Naive B cell (primary cell): Measurements from ENCODE around the gene PFKFB3. TPM values are rescaled to one million over a fixed set of nuclear protein-coding genes. Genes with fewer than 3 reads are reported as not detected.
"Not testable (repeated sequence)": the region's sequence is repeated elsewhere in the genome, so short reads cannot be mapped to it uniquely, and the experiment has no call there.

Experiments used
- ATAC-seq, 2 donors: fragments of 150-1000 bp; cut with Tn5 transposase; 2 replicates each; pipeline ENCODE4 v1.10.0; 2021; ENCODE audit warnings: low read depth in 2 of 2, mild to moderate bottlenecking in 2 of 2, moderate library complexity in 2 of 2
- DNase-seq: peaks from one replicate; pipeline ENCODE4 v3.0.0; 2022
- H3K27ac Mint-ChIP-seq, 6 donors: one replicate each; pipeline ENCODE4 v1.8.0; 2020 to 2022; ENCODE audit warnings: mild to moderate bottlenecking in 6 of 6, mixed read lengths in 6 of 6, moderate library complexity in 5 of 6, inconsistent platforms in 2 of 6
- H3K27me3 Mint-ChIP-seq, 3 donors: one replicate each; pipeline ENCODE4 v1.8.0; 2021 to 2022; ENCODE audit warnings: mixed read lengths in 3 of 3, mild to moderate bottlenecking in 1 of 3
- H3K36me3 Mint-ChIP-seq, 2 donors: one replicate each; pipeline ENCODE4 v1.8.0; 2020 to 2022; ENCODE audit warnings: mixed read lengths in 2 of 2, inconsistent platforms in 1 of 2, mild to moderate bottlenecking in 1 of 2
- H3K4me1 Mint-ChIP-seq, 3 donors: one replicate each; pipeline ENCODE4 v1.8.0; 2020 to 2022; ENCODE audit warnings: mixed read lengths in 3 of 3, inconsistent platforms in 1 of 3, mild to moderate bottlenecking in 1 of 3, moderate library complexity in 1 of 3
- H3K4me3 Mint-ChIP-seq, 8 donors: one replicate each; pipeline ENCODE4 v1.8.0; 2020 to 2022; ENCODE audit warnings: mild to moderate bottlenecking in 8 of 8, mixed read lengths in 8 of 8, moderate library complexity in 8 of 8, inconsistent platforms in 2 of 8
- H3K9me3 Mint-ChIP-seq, 7 donors: one replicate each; pipeline ENCODE4 v1.8.0; 2020 to 2022; ENCODE audit warnings: mixed read lengths in 7 of 7, mild to moderate bottlenecking in 5 of 7, inconsistent platforms in 2 of 7, moderate library complexity in 1 of 7
- polyA plus RNA-seq, 6 donors: library from polyadenylated mRNA; unstranded; fragments of 300-500 nt; fragmentation: Illumina TruSeq; gene quantifications; one replicate each; pipeline ENCODE4 v1.2.3, GENCODE V29; 2021; ENCODE audit warnings: low read depth in 6 of 6

The PFKFB3 gene
- polyA plus RNA-seq, 6 donors from 2014 or later: 2.4 to 8.8 (median 3.3) TPM

DNA sequence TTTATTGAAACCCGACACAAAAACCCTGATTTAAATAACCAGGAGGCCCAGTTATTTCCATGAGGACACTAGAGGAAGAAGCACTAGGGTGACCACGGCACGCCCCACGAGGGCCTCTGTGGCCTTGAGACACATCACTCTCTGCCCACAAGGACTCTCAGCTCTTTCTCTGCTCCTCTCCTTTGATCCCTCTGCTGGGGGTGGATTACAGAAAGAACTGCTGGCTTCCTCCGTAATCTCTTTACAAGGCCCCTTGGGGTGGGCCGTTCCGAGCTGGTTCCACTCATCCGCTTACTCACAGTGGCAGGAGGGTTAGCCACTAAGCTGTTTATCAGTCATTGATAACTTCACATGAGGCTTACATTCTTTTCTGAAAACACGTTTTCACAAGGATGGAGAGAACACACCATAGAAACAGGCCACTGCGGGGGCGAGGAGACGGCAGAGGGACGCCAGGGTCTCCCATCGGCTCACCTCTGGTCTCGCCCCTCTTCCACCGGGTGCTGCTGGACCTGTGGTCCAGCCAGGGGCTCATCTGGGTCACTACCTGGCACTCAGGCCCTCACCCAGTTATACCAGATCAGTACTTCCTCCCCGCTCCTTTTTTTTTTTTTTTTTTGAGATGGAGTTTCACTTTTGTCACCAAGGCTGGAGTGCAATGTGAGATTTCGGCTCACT, 17.6 kb upstream of the PFKFB3 start:
- peaks cover 0 to 4% (median 0%) of the 10 kb centered on the region in 7 donors for H3K9me3 Mint-ChIP-seq
- H3K27ac Mint-ChIP-seq: peak overlapping the region in 1 of 6 donors; percentile 20
- ATAC-seq (no peak), DNase-seq (no peak)
- H3K4me3 Mint-ChIP-seq: no peak overlapping the region
- H3K4me1 Mint-ChIP-seq: peaks cover 0 to 8% (median 7%) of the 10 kb centered on the region in 3 donors
- no peaks in the 10 kb centered on the region for H3K27me3 Mint-ChIP-seq
- no peaks in the 10 kb centered on the region for H3K36me3 Mint-ChIP-seq

DNA sequence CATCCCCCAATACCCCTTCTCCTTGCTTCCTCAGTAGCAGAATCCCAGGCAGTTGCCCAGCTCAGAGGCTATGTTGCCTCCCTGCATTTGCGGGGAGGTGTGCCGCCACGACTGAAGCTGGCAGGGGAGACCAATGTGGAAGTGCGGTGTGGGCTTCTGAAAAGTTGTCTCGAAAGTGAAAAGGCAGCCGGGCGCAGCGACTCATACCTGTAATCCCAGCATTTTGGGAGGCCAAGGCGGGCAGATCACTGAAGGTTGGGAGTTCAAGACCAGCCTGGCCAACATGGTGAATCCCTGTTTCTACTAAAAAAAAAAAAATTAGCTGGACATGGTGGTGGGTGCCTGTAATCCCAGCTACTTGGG, 15.9 kb upstream of the PFKFB3 start:
- DNase-seq (no peak), ATAC-seq (no peak)
- Mint-ChIP-seq H3K27me3 (no peaks in the 10 kb centered on the region), H3K4me3 (no peak overlapping the region), H3K4me1 (peaks cover 3 to 8% (median 6%) of the 10 kb centered on the region in 3 donors), H3K36me3 (no peaks in the 10 kb centered on the region), H3K9me3 (no peaks in the 10 kb centered on the region), H3K27ac (no peak overlapping the region)

DNA sequence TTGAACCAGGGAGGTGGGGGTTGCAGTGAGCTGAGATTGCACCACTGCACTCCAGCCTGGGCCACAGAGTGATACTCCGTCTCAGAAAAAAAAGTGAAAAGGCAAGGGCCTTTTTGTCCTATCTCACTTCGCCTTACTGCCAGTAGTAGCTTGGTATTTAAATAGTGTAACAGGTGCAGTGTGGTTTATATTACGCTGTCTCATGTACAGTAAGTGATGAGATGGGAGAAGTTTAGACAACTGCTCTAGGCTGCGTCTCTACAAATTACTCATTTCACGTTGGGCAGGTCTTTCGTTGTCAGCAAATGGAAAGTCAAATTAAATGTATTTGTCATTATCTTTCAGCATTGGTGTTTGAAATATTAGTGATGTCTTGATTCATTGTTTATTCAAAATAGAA, 15.5 kb upstream of the PFKFB3 start:
- no peaks in the 10 kb centered on the region for H3K27me3 Mint-ChIP-seq
- H3K4me3 Mint-ChIP-seq: no peak overlapping the region
- peaks cover 7 to 12% (median 10%) of the 10 kb centered on the region in 3 donors for H3K4me1 Mint-ChIP-seq
- DNase-seq (no peak), ATAC-seq (no peak)
- H3K27ac Mint-ChIP-seq: no peak overlapping the region
- no peaks in the 10 kb centered on the region for H3K36me3 Mint-ChIP-seq
- no peaks in the 10 kb centered on the region for H3K9me3 Mint-ChIP-seq

DNA sequence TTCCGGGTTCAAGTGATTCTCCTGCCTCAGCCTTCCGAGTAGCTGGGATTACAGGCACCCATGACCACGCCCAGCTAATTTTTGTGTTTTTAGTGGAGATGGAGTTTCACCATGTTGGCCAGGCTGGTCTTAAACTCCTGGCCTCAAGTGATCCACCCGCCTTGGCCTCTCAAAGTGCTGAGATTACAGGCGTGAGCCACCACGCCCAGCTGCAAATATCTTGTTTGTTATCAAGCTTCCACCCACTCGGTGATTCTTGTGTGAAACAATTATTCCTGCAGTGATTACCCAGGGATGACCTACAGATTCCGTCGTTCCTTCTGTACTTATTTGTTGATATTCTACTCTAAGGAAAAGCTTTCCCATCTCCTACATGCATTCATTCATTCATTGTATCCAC, 12.7 kb upstream of the PFKFB3 start:
- H3K27me3 Mint-ChIP-seq, H3K36me3 Mint-ChIP-seq, H3K4me3 Mint-ChIP-seq, H3K9me3 Mint-ChIP-seq, DNase-seq, ATAC-seq: not testable (repeated sequence)
- peaks cover 14 to 19% (median 15%) of the 10 kb centered on the region in 3 donors for H3K4me1 Mint-ChIP-seq
- H3K27ac Mint-ChIP-seq: peak overlapping the region in 2 of 6 donors; percentile 61 to 73

DNA sequence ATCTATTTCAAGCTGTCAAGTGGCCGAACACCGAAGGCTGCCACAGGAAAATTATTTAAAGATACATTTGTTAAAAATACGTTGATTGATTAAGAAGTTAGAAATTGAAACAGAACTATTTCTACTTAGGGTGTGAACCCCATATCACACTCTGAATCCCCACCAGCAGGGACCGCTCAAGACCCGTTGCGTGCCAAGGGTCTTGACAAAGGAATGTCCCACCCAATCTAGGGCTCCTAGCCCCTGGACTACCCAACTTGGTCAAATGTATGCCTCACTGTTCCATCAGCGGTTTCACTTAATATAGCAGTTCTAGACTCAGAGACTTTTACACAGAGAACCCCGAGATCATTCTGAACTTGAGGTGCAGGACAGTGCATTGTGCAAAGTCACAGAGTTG, 11.6 kb upstream of the PFKFB3 start:
- no peak overlapping the region for H3K4me3 Mint-ChIP-seq
- no peak overlapping the region for H3K27ac Mint-ChIP-seq
- H3K4me1 Mint-ChIP-seq: peaks cover 14 to 25% (median 15%) of the 10 kb centered on the region in 3 donors
- no peaks in the 10 kb centered on the region for H3K36me3 Mint-ChIP-seq
- no peak for ATAC-seq
- no peak for DNase-seq
- no peaks in the 10 kb centered on the region for H3K27me3 Mint-ChIP-seq
- H3K9me3 Mint-ChIP-seq: no peaks in the 10 kb centered on the region

DNA sequence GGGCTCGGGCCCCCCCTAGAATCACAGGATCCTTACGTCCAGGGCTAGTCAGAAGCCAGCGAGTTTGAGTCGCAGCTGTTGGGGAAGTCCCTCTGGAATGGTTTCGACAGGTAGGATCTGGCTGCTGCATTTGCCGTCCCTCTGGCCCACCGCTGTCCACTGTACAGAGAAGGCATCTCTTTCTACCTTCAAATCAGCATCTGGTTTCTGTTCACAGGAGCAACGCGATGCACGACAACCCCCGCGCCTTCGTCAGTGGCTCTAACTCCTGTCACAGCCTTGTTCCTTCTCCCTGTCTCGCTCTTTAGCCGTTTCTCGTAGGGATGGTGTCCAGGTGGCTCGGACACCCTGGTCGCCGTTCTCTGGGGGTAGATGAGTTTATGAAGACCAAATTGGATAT, 11.2 kb upstream of the PFKFB3 start:
- Mint-ChIP-seq H3K4me1 (peaks cover 14 to 25% (median 15%) of the 10 kb centered on the region in 3 donors), H3K27ac (no peak overlapping the region), H3K4me3 (no peak overlapping the region), H3K36me3 (no peaks in the 10 kb centered on the region), H3K27me3 (no peaks in the 10 kb centered on the region), H3K9me3 (no peaks in the 10 kb centered on the region)
- no peak for ATAC-seq
- DNase-seq: no peak

DNA sequence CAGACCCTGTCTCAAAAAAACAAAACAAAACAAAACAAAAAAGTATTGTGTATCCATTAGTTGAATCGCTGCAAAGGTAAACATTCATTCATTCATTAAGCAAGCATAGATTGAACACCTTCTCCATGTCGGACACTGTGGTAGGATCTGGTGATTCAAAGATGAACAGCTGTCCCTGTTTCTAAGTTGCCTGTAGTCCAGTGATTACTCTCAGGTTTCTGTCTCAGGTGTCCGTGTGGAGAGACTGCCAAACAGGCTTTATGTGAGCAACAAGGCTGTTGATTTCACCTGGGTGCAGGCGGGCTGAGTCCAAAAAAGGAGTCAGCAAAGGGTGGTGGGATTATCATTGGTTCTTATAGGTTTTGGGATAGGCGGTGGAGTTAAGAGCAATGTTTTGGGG, 9.4 kb upstream of the PFKFB3 start:
- not testable (repeated sequence) for DNase-seq, H3K9me3 Mint-ChIP-seq, H3K27me3 Mint-ChIP-seq, ATAC-seq, H3K36me3 Mint-ChIP-seq, H3K4me3 Mint-ChIP-seq
- H3K4me1 Mint-ChIP-seq: peaks cover 14 to 25% (median 15%) of the 10 kb centered on the region in 3 donors
- H3K27ac Mint-ChIP-seq: peak overlapping the region in 2 of 6 donors; percentile 23 to 41

DNA sequence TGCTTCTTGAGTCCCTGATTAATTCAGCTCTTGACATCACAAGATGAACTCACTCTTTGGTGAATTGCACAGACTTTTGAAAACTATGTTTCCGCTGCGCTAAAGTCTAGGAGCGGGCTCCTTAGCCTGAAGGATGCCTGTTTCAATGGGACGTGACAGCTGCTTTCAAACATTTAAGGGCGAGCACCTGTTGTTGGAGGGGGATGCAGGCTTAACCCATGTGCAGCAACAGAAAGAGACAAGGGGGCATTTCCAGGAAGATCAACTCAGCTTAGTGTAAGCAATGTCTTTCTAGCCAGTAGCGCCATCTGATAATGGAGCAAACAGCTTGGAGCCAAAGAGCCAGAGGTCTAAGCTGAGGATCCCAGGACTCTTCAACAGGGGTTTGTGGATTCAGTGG, 8.4 kb upstream of the PFKFB3 start:
- ATAC-seq: no peak
- Mint-ChIP-seq H3K27me3 (no peaks in the 10 kb centered on the region), H3K4me1 (peaks cover 14 to 25% (median 15%) of the 10 kb centered on the region in 3 donors), H3K9me3 (no peaks in the 10 kb centered on the region), H3K27ac (no peak overlapping the region), H3K4me3 (no peak overlapping the region), H3K36me3 (no peaks in the 10 kb centered on the region)
- DNase-seq: no peak

DNA sequence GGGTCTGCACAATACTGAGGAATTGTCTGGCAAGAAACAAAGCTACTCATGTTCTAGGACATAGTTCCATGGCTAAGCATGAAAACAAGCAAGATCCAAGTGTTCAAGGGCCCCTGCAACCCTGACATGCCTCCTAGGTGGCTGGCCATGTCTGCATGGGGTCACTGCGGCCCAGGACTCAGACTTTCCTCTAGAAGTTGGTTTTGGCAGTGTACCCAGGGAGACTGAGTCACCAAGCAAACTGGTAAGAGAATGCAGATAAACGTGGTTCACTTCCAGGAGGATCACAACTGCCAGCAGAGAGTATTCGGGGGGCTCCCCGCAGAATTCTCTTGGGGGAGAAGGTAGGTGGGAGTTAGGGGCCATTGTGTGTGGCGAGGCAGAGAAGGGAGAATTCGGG, 7.4 kb upstream of the PFKFB3 start:
- no peaks in the 10 kb centered on the region for H3K36me3 Mint-ChIP-seq
- no peak overlapping the region for H3K27ac Mint-ChIP-seq

DNA sequence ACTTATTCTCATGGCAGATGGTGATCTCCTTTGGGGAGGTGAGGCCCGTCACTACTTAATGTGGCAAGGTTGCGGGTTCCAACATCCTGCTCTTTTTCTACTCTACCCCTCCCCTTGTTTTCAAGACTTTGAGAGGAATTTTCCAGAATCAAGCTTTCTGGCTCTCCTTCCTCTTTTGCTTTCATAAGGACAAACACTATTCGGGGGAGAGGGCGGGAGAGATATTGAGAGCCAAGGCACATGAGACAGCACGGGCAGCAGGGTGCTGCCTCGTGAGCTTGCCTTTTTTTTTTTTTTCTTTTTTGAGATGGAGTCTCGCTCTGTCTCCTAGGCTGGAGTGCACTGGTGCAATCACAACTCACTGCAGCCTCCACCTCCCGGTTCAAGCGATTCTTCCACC, 6.9 kb upstream of the PFKFB3 start:
- peaks cover 19 to 25% (median 20%) of the 10 kb centered on the region in 3 donors for H3K4me1 Mint-ChIP-seq
- H3K4me3 Mint-ChIP-seq: no peak overlapping the region
- H3K27ac Mint-ChIP-seq: no peak overlapping the region
- DNase-seq (no peak), ATAC-seq (no peak)
- no peaks in the 10 kb centered on the region for H3K9me3 Mint-ChIP-seq
- H3K27me3 Mint-ChIP-seq: no peaks in the 10 kb centered on the region
- H3K36me3 Mint-ChIP-seq: no peaks in the 10 kb centered on the region

More for the DNA sequence above, 7.4 kb upstream of the PFKFB3 start:
- Mint-ChIP-seq H3K27me3 (no peaks in the 10 kb centered on the region), H3K4me1 (peaks cover 19 to 25% (median 20%) of the 10 kb centered on the region in 3 donors), H3K9me3 (no peaks in the 10 kb centered on the region), H3K4me3 (no peak overlapping the region)
- ATAC-seq (no peak), DNase-seq (no peak)

DNA sequence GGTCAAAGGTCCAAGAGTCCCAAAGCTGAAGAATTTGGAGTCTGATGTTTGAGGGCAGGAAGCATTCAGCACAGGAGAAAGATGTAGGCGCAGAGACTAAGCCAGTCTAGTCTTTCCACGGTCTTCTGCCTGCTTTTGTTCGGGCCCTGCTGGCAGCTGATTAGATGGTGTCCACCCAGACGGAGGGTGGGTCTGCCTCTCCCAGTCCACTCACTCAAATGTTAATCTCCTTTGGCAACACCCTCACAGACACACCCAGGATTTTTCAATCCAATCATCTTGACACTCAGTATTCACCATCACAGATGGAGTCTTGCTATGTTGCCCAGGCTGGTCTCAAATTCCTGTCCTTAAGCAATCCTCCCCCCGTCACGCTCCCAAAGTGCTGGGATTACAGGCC, 6.2 kb upstream of the PFKFB3 start:
- peak overlapping the region in 1 of 8 donors; percentile 35 for H3K4me3 Mint-ChIP-seq
- peaks cover 19 to 26% (median 20%) of the 10 kb centered on the region in 3 donors for H3K4me1 Mint-ChIP-seq
- H3K27ac Mint-ChIP-seq, ATAC-seq, DNase-seq, H3K27me3 Mint-ChIP-seq, H3K9me3 Mint-ChIP-seq, H3K36me3 Mint-ChIP-seq: not testable (repeated sequence)

DNA sequence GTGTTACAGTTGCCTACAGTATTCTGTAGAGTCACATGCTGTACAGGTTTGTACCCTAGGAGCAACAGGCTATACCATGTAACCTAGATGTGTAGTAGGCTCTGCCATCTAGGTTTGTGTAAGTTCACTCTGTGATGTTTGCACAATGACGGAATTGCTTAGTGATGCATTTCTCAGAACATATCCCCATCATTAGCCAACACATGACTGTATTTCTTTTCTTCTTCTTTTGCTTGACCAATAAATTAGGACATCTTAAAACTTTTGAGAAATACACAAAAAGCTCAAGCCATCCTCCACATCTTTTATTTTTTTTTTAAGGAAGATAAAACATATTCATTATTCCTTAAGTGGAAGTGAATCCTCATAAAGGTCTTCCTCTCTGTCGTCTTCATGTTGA, 5.4 kb upstream of the PFKFB3 start:
- H3K36me3 Mint-ChIP-seq: no peaks in the 10 kb centered on the region
- peaks cover 17 to 26% (median 19%) of the 10 kb centered on the region in 3 donors for H3K4me1 Mint-ChIP-seq
- H3K27ac Mint-ChIP-seq: no peak overlapping the region
- H3K9me3 Mint-ChIP-seq: no peaks in the 10 kb centered on the region
- no peak for DNase-seq
- ATAC-seq: no peak
- H3K4me3 Mint-ChIP-seq: no peak overlapping the region
- H3K27me3 Mint-ChIP-seq: no peaks in the 10 kb centered on the region

DNA sequence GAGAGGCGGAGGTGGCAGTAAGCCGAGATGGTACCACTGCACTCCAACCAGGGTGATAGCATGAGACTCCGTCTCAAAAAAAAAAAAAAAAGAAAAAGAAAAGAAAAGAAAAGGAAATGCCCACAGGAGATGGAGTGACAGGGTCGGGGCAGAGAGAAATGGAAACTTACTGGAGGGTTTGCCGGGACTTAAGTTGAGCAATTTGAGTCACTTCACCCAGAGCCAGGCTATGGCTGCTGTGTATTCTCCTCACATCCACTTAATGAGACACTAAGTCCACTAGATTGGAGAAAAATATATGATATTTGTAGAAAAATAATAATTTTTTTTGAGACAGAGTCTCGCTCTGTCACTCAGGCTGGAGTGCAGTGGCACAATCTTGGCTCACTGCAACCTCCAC, 4.6 kb upstream of the PFKFB3 start:
- Mint-ChIP-seq H3K27ac (peak overlapping the region in 1 of 6 donors; percentile 66), H3K9me3 (no peaks in the 10 kb centered on the region), H3K27me3 (no peaks in the 10 kb centered on the region), H3K4me1 (peaks cover 14 to 25% (median 15%) of the 10 kb centered on the region in 3 donors), H3K4me3 (peak overlapping the region in 1 of 8 donors; percentile 12), H3K36me3 (no peaks in the 10 kb centered on the region)
- no peak for ATAC-seq
- DNase-seq: no peak

DNA sequence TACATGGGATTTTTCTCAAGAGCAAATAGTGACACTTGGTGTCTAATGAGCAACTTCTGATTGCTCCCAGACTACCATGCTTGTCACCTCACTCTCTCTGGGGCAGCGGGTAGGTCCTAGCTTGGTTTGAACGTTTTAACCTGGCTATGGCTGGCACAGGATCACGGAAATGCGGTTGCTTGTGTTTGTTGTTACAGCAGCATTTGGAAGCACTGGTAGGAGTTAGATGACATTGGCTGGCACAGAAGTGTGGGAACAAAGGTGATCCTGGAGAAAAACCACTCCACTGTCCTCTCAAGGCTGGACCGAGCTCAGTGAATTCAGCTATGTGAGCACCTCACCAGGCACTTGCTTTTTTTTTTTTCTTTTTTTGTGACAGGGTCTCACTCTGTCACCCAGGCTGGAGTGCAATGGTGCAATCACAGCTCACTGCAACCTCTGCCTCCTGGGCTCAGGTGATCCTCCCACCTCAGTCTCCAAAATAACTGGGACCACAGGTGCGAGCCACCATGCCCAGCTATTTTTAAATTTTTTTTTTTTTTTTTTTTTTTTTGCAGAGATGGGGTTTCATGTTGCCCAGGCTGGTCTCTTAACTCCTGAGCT, 3.5 kb upstream of the PFKFB3 start:
- H3K4me1 Mint-ChIP-seq: peaks cover 14 to 18% (median 17%) of the 10 kb centered on the region in 3 donors
- H3K36me3 Mint-ChIP-seq: no peaks in the 10 kb centered on the region
- DNase-seq (no peak), ATAC-seq (no peak)
- no peaks in the 10 kb centered on the region for H3K9me3 Mint-ChIP-seq
- no peak overlapping the region for H3K27ac Mint-ChIP-seq
- no peaks in the 10 kb centered on the region for H3K27me3 Mint-ChIP-seq
- peak overlapping the region in 2 of 8 donors; percentile 41 to 71 for H3K4me3 Mint-ChIP-seq
